ENCODE results near the gene CHRND. TPM values are rescaled to one million over a fixed set of nuclear protein-coding genes. Genes with fewer than 3 reads are reported as not detected.
"Not testable (repeated sequence)": the region's sequence is repeated elsewhere in the genome, so short reads cannot be mapped to it uniquely, and the experiment has no call there.

Gene CHRND
- total RNA-seq, 2 experiments from 2014 or later: not detected

DNA sequence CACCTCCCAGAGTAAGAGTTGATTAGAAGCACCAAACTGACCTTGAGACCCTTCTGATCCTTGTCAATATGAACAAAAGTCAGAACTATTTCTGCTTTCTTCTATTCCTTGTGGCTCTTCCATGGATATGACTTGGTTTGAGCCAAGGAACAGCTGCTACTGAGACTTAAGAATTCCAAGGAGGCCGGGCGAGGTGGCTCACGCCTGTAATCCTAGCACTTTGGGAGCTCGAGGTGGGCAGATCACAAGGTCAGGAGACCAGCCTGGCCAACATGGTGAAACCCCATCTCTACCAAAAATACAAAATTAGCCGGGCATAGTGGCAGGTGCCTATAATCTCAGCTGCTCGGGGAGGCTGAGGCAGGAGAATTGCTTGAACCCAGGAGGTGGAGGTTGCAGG lies 44.5 kb downstream of the CHRND start:
- POLR2A ChIA-PET; H3K4me1 Mint-ChIP-seq (ENCODE audit: low read depth); DNase-seq; H3K27ac Mint-ChIP-seq; H3K9me3 Mint-ChIP-seq; H3K27me3 Mint-ChIP-seq; H3K4me3 Mint-ChIP-seq; intact Hi-C loops (cut with micrococcal nuclease); CTCF ChIA-PET: not testable (repeated sequence)
- H3K36me3 Mint-ChIP-seq: peaks cover 44% of the 10 kb centered on the region

DNA sequence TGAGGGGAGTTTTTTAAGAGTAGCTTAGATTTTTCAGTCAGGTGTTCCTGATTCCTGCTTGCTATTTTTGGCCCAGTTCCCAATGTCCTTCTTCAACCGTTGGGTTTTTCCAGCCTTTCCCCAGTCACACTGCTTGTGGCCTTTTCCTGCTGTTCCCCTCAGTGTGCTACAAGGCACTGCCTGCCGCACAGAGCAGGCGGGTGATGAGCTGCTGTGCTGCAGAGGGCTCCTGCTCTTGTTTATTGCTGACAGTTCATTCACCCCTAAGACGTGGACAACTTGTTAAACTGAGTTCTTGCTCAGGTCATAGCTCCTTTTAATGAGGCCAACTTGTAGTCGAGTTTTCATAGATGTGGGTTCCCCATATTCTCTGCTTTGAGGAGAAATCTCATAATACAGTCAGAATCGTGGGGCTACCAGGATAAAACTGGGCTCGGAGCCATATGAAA lies 45.1 kb downstream of the CHRND start:
- Mint-ChIP-seq H3K27ac (no peak overlapping the region), H3K36me3 (peaks cover 42% of the 10 kb centered on the region), H3K27me3 (no peaks in the 10 kb centered on the region), H3K4me3 (no peak overlapping the region), H3K9me3 (no peaks in the 10 kb centered on the region), H3K4me1 (ENCODE audit: low read depth) (no peaks in the 10 kb centered on the region)
- no peak for DNase-seq
- intact Hi-C loops (cut with micrococcal nuclease): no loop called here
- ChIA-PET CTCF (no interaction called here), POLR2A (no interaction called here)

DNA sequence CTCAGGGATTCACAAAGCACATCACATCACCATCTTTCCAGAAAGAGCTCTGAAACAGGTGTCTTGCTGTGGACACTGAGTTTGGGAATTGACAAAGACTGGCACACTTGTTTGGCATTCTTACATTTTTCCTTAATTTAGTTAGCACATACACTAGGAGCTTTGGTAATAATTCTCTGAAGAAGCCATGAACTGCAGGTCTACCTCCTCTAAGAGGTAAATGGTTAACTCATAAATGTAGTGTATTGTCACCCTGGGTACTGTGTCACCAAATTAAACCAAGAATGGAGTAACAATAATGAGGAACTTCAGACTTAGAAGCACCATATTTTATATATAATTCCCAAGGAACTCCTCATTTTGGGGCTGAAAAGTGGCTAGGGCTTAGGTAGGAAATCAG lies 47.1 kb downstream of the CHRND start:
- no peak for DNase-seq
- no peak overlapping the region for H3K4me3 Mint-ChIP-seq
- intact Hi-C loops (cut with micrococcal nuclease): no loop called here
- H3K27ac Mint-ChIP-seq: no peak overlapping the region
- H3K4me1 Mint-ChIP-seq (ENCODE audit: low read depth): no peaks in the 10 kb centered on the region
- H3K9me3 Mint-ChIP-seq: no peaks in the 10 kb centered on the region
- peaks cover 30% of the 10 kb centered on the region for H3K36me3 Mint-ChIP-seq
- POLR2A ChIA-PET: no interaction called here
- no peaks in the 10 kb centered on the region for H3K27me3 Mint-ChIP-seq
- CTCF ChIA-PET: interaction anchor here (0.6 to 1.1 kb wide), 2 partner anchors 38 to 94 kb away, joined by 3 read pairs; no protein-coding TSS in a partner anchor

DNA sequence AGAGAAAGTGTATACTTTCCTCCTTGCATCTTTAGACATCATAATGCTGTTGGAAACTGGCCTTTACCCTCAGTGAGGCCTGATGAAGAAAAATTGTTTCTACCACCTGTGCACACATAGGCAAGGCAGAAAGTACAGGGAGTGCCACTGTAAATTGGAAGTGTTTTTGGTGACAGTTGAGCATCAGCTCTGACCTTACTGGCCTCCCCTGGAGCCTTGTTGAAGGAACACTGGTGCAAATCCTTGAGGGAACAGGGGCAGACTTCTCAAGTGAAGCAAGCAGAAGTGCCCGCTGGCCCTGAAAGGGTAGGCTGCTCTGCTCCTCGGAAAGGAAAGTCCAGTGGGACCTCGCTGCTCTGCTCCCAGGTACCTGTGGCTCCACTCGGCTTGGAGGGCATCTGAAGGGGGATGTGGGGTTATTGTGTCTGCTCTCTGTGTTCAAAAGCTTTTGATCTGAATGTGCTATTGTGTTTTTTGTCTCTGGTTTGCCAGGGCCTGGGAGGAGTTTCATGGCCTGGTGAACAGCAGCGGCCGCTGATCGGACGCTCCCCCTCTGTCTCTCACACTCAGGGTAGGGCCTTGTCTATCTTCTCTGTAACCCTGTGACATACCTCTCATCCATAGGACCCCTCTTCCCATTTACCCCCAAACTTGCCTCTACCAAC lies 47.9 kb downstream of the CHRND start:
- H3K36me3 Mint-ChIP-seq: peaks cover 26% of the 10 kb centered on the region
- H3K27me3 Mint-ChIP-seq: no peaks in the 10 kb centered on the region
- CTCF ChIA-PET: no interaction called here

DNA sequence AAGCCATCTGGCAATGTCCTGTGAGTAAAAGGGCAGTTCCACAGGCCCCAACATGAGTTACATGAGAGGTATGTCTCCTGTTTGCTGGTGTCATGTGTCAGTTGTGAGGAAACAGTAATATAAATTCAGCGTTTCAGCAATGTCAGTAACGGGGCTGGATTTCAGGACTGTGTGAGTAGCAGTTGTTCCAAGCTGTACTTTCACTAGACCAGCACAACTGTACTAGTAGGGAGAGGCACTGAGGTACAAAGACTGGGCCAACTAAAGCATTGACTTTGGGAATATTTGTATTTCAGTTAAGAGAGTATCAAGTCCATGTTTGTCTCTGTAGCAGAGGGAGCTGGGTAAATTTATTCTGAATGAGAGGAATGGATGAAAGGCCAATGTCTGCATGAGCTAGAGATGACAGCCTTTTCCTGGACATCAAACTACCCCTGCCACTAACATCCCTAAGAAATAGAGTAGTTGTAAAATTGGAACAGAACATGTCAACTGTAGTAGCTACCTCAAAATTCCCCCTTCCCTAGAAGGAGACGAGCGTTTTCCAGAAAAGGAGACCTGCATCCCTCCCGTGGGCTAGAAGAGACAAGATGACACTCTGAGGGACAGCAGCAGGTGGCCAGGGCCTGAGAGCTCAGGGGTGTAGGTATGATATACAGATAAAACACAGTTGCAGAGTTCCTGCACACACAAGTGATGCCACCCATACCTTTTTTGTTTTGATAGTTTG lies 48.9 kb downstream of the CHRND start:
- POLR2A ChIA-PET: no interaction called here
- DNase-seq: no peak
- intact Hi-C loops (cut with micrococcal nuclease): no loop called here
- Mint-ChIP-seq H3K9me3 (no peaks in the 10 kb centered on the region), H3K27ac (no peak overlapping the region), H3K4me1 (ENCODE audit: low read depth) (peaks cover under 1% of the 10 kb centered on the region), H3K4me3 (no peak overlapping the region), H3K36me3 (peaks cover 21% of the 10 kb centered on the region), H3K27me3 (no peaks in the 10 kb centered on the region)
- CTCF ChIA-PET: no interaction called here

More for the DNA sequence above, 47.9 kb downstream of the CHRND start:
- no peak for DNase-seq
- Mint-ChIP-seq H3K9me3 (no peaks in the 10 kb centered on the region), H3K4me1 (ENCODE audit: low read depth) (no peaks in the 10 kb centered on the region), H3K27ac (no peak overlapping the region), H3K4me3 (no peak overlapping the region)
- POLR2A ChIA-PET: no interaction called here
- intact Hi-C loops (cut with micrococcal nuclease): no loop called here

DNA sequence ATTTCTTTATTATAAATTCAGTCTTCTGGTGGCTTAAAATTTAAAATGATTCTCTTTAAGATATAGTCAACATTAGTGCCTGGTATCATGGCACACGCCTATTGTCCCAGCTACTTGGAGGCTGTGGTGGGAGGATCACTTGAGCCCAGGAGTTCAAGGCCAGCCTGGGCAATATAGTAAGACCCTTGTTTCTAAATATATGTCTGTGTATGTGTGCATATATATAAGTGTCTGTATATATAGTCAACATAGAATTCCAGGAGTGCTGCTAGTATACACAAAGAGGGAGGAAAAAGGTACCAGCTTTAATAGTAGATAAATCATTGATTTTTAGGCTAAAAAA lies 49.4 kb downstream of the CHRND start:
- Mint-ChIP-seq H3K4me3 (no peak overlapping the region), H3K4me1 (ENCODE audit: low read depth) (peaks cover 6% of the 10 kb centered on the region), H3K27ac (no peak overlapping the region), H3K27me3 (no peaks in the 10 kb centered on the region), H3K36me3 (peaks cover 24% of the 10 kb centered on the region), H3K9me3 (no peaks in the 10 kb centered on the region)
- intact Hi-C loops (cut with micrococcal nuclease): no loop called here
- CTCF ChIA-PET: no interaction called here
- no peak for DNase-seq
- POLR2A ChIA-PET: no interaction called here

DNA sequence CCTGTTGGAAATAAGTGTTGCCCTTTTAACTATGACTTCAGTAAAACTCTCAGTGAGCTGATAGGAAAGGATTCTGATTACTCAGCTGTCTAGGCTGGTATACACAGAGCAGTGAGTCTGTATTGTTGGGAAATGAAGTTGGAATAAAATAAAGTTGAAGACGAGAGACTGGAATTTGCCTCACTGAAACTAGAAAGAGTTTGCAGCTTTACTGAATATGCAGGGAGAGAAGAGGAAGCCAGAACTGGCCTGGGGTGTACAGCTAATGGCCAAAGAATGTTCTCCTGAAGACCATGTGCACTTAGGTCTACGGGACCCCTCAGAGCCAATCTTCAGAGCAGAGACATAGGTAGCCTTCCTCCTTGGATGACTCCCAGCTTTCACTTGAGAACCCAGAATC lies 51.0 kb downstream of the CHRND start:
- intact Hi-C loops (cut with micrococcal nuclease): no loop called here
- Mint-ChIP-seq H3K36me3 (peaks cover 31% of the 10 kb centered on the region), H3K9me3 (no peaks in the 10 kb centered on the region), H3K27me3 (no peaks in the 10 kb centered on the region), H3K4me1 (ENCODE audit: low read depth) (peaks cover 8% of the 10 kb centered on the region), H3K27ac (no peak overlapping the region), H3K4me3 (no peak overlapping the region)
- CTCF ChIA-PET: no interaction called here
- POLR2A ChIA-PET: no interaction called here
- no peak for DNase-seq

DNA sequence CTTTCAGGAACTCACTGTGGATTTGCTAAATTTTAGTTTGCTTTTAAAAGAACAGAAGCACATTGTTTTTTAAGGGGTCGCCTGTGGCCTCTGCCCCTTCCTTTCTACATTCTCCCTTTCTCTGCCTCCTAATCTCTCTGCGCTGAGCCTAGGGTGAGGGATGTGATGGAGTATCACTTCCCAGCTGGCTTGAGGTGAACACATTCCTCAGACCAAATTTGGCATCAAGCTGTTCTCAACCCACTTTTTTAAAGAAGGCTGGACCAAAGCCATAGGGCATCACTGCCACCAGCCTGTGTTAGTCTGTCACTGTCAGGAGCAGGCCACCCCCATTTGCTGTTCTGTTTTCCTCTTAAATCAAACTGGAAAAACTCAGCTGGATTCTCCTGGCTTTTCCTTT lies 51.9 kb downstream of the CHRND start:
- no peaks in the 10 kb centered on the region for H3K9me3 Mint-ChIP-seq
- intact Hi-C loops (cut with micrococcal nuclease): no loop called here
- H3K4me3 Mint-ChIP-seq: no peak overlapping the region
- no peak for DNase-seq
- H3K36me3 Mint-ChIP-seq: peaks cover 39% of the 10 kb centered on the region
- H3K27me3 Mint-ChIP-seq: no peaks in the 10 kb centered on the region
- ChIA-PET CTCF (interaction anchor here (1.6 kb wide), 1 partner anchor 33 kb away, joined by 3 read pairs; no protein-coding TSS in a partner anchor), POLR2A (no interaction called here)
- no peak overlapping the region for H3K27ac Mint-ChIP-seq
- H3K4me1 Mint-ChIP-seq (ENCODE audit: low read depth): peaks cover 8% of the 10 kb centered on the region

DNA sequence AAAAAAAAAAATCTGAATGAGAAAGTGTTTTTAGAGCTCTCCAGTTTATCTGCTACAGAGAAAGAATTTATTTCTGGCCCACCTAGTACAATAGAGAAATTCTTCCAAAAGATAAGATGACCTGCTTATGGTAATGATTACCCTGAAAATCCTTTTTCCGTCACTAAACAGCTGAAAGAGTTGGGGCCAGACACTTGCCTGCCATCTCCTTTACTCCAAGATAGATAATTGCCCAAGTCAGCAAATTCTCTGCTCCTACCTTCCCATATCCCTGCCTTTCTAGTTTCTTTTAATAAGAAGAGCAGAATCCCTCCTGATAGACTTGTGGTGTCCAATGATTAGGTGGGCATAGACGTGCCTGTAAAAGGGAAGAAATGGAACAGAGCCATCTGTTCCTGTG lies 52.7 kb downstream of the CHRND start:
- Mint-ChIP-seq H3K4me1 (ENCODE audit: low read depth) (peaks cover 8% of the 10 kb centered on the region), H3K27ac (no peak overlapping the region), H3K9me3 (peaks cover 4% of the 10 kb centered on the region), H3K4me3 (no peak overlapping the region), H3K27me3 (no peaks in the 10 kb centered on the region), H3K36me3 (peaks cover 44% of the 10 kb centered on the region)
- CTCF ChIA-PET: interaction anchor here (0.7 to 1.6 kb wide), 2 partner anchors 33 to 78 kb away, joined by 3 read pairs; no protein-coding TSS in a partner anchor
- DNase-seq: no peak
- intact Hi-C loops (cut with micrococcal nuclease): no loop called here
- POLR2A ChIA-PET: interaction anchor here (0.5 kb wide), 1 partner anchor 11 kb away, joined by 3 read pairs; no protein-coding TSS in a partner anchor

DNA sequence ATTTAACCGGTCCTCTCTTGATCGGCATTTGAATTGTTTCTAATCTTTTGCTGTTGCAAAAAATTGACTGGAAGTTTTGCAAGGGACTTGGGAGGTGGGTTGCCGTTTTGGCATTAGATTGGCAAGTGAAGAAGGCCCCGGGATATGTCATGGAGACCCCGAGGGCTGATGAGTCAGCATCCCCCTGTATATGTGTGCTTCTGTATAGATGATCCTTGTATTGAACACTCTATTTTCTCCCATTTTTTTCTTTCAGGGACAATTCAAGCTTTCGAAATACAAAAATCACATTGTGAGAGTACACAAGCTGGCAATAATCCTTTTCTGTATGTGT lies 54.7 kb downstream of the CHRND start:
- no peak overlapping the region for H3K27ac Mint-ChIP-seq
- peaks cover 8% of the 10 kb centered on the region for H3K4me1 Mint-ChIP-seq (ENCODE audit: low read depth)
- intact Hi-C loops (cut with micrococcal nuclease): no loop called here
- no peaks in the 10 kb centered on the region for H3K27me3 Mint-ChIP-seq
- no peak overlapping the region for H3K4me3 Mint-ChIP-seq
- ChIA-PET POLR2A (no interaction called here), CTCF (interaction anchor here (0.9 kb wide), 1 partner anchor 57 kb away, joined by 3 read pairs; no protein-coding TSS in a partner anchor)
- DNase-seq: no peak
- H3K36me3 Mint-ChIP-seq: peaks cover 42% of the 10 kb centered on the region
- peaks cover 4% of the 10 kb centered on the region for H3K9me3 Mint-ChIP-seq

DNA sequence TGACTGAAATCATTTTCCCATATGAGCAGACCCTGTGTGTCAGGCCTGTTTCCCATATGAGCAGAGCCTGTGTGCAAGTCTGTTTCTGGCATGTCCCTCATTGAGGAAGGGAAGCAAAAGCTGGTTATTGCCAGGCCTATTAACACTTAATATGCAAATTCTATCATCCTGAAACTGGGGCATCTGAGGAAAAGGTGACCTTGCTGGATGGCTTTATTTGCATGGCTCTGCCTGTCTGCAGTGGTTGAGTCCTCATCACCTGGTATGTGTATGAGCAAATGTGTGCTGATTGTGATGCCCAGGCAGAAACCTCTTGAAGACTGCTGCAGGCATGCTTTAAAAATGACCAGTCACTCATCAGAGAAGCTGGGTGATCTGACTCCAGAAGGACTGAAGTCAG lies 55.8 kb downstream of the CHRND start:
- DNase-seq: no peak
- intact Hi-C loops (cut with micrococcal nuclease): no loop called here
- peaks cover 38% of the 10 kb centered on the region for H3K36me3 Mint-ChIP-seq
- POLR2A ChIA-PET: no interaction called here
- CTCF ChIA-PET: interaction anchor here (0.9 kb wide), 1 partner anchor 58 kb away, joined by 3 read pairs; no protein-coding TSS in a partner anchor
- no peaks in the 10 kb centered on the region for H3K27me3 Mint-ChIP-seq
- H3K4me3 Mint-ChIP-seq: no peak overlapping the region
- peaks cover 4% of the 10 kb centered on the region for H3K9me3 Mint-ChIP-seq
- H3K4me1 Mint-ChIP-seq (ENCODE audit: low read depth): peaks cover 8% of the 10 kb centered on the region
- H3K27ac Mint-ChIP-seq: no peak overlapping the region

DNA sequence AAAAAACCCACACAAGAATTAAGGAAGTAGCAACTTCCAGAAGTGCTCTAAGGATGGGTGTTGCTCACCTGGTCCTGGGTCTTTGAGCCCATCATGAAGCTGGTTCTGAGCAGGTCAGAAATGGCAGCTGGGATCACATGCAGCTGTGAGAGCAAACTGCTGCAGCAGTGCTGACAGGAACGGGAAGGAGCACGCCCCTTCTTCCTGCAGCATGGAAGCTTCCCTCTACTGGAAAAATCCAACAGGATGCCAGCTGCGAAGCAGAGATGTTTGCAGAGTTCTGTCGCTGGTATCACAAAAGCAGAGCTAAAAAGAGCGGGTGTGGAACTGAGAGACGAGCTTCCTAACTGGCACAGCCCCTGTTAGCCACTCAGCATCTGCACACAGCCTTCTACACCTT lies 58.3 kb downstream of the CHRND start:
- Mint-ChIP-seq H3K27me3 (no peaks in the 10 kb centered on the region), H3K27ac (no peak overlapping the region), H3K4me1 (ENCODE audit: low read depth) (peaks cover 8% of the 10 kb centered on the region), H3K4me3 (no peak overlapping the region), H3K9me3 (peaks cover 4% of the 10 kb centered on the region), H3K36me3 (peaks cover 38% of the 10 kb centered on the region)
- ChIA-PET POLR2A (no interaction called here), CTCF (no interaction called here)
- intact Hi-C loops (cut with micrococcal nuclease): no loop called here
- DNase-seq: no peak

Measured in activated CD4-positive, alpha-beta memory T cell treated with anti-CD3 and anti-CD28 coated beads for 36 hours (primary cell).